Gastrocnemius medialis (tissue), 4 donors: ENCODE results near the gene SLC16A8.

ENCODE experiments used
- CTCF ChIP-seq, 5 experiments: fragments of 450-650 bp in 3 of 5; fragments of 200-600 bp in 2 of 5; sonication (generic) in 2 of 5; IDR thresholded peaks in 4 of 5; conservative IDR thresholded peaks in 1 of 5; 1 replicate in 4 of 5; 2 replicates in 1 of 5; pipeline ENCODE4 v1.5.1; 2016 to 2019; ENCODE audit warnings: antibody characterized with exemption in 5 of 5, mild to moderate bottlenecking in 3 of 5, moderate library complexity in 3 of 5
- POLR2A ChIP-seq, 2 donors: fragments of 450-650 bp; IDR thresholded peaks; one replicate each; pipeline ENCODE4 v1.6.1; 2017; ENCODE audit warnings: antibody characterized with exemption in 2 of 2, mild to moderate bottlenecking in 2 of 2, moderate library complexity in 2 of 2

GRCh38 chr22:38132136-38132535 is 48.2 kb upstream of the SLC16A8 start:
- TF ChIP-seq POLR2A (IDR thresholded peaks at IDR 0.05) (no peak), CTCF (IDR thresholded peaks at IDR 0.05 in 4 of 5, conservative IDR thresholded peaks at IDR 0.05 in 1 of 5) (no peak)
